ENCODE results near the gene CNNM4. TPM values are rescaled to one million over a fixed set of nuclear protein-coding genes. Genes with fewer than 3 reads are reported as not detected.

CNNM4 gene
- polyA plus RNA-seq, 1 experiment, result 7.2 TPM

DNA sequence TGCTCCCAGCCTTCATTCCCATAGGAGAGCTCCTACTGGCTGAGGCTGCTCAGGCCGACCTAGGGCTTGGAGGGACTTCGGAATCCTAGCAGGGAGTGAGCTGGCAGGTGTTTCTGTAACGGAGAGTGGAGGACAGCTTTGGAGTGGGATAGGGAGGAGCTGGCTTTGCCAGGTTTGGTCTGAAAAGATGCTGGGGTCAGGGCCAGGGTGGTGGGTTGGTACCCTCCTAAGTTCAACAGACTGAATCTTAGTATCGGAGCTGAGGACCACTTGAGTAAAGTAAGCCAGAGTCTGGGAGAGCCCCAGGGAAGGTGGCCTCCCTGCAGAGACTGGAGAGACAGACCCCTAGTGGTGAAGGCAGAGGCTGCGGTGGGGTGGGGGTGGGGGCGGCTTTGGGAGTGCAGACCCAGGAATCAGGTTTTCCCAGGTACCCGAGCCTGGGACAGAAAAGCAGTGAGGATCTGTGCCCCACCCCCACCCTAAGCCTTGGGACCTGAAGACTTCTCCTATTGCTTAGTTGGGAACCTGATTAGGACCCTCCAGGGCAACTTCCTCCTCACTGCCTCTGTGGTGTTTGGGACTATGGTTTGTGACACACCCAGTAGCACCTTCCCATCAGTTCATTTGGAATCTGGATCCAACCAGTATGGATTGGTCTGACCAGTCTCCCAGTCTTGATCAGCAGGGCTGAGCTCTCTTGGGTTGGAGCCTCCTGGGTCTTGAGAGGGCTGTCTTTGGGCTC is 3.0 kb downstream of the CNNM4 start:
- H3K4me3 ChIP-seq (ENCODE audit: low read depth, low read length), result peak overlapping the region; percentile 28
- H3K27me3 ChIP-seq (ENCODE audit: control insufficient read depth, insufficient read depth, low read length), result no peaks in the 10 kb centered on the region
- no peak for DNase-seq (ENCODE audit: low read depth)
- ChIA-PET POLR2A (no interaction called here), CTCF (interaction anchor here (0.6 to 2.6 kb wide), 13 partner anchors 10 to 356 kb away, joined by 3 to 13 read pairs (median 3); partner anchors contain the start of gene ANKRD39)
- peak; percentile 71 for TF ChIP-seq CTCF (IDR thresholded peaks at IDR 0.05; ENCODE audit: insufficient read depth, low read depth, low read length)
- H3K36me3 ChIP-seq (ENCODE audit: control insufficient read depth, insufficient read depth, low read length), result peaks cover 2% of the 10 kb centered on the region; the same call in 1 of the 2 replicates

GRCh38 chr2:96764253-96764637 is 3.5 kb downstream of the CNNM4 start:
- ChIA-PET POLR2A (no interaction called here), CTCF (interaction anchor here (0.6 to 2.6 kb wide), 7 partner anchors 10 to 357 kb away, joined by 3 to 13 read pairs (median 5); no protein-coding TSS in a partner anchor)
- no peak for DNase-seq (ENCODE audit: low read depth)
- H3K4me3 ChIP-seq (ENCODE audit: low read depth, low read length), result peak overlapping the region; percentile 28; the same call in 1 of the 2 replicates
- TF ChIP-seq CTCF (IDR thresholded peaks at IDR 0.05; ENCODE audit: insufficient read depth, low read depth, low read length), result no peak
- peaks cover 2% of the 10 kb centered on the region; the same call in 1 of the 2 replicates for H3K36me3 ChIP-seq (ENCODE audit: control insufficient read depth, insufficient read depth, low read length)
- H3K27me3 ChIP-seq (ENCODE audit: control insufficient read depth, insufficient read depth, low read length), result no peaks in the 10 kb centered on the region

DNA sequence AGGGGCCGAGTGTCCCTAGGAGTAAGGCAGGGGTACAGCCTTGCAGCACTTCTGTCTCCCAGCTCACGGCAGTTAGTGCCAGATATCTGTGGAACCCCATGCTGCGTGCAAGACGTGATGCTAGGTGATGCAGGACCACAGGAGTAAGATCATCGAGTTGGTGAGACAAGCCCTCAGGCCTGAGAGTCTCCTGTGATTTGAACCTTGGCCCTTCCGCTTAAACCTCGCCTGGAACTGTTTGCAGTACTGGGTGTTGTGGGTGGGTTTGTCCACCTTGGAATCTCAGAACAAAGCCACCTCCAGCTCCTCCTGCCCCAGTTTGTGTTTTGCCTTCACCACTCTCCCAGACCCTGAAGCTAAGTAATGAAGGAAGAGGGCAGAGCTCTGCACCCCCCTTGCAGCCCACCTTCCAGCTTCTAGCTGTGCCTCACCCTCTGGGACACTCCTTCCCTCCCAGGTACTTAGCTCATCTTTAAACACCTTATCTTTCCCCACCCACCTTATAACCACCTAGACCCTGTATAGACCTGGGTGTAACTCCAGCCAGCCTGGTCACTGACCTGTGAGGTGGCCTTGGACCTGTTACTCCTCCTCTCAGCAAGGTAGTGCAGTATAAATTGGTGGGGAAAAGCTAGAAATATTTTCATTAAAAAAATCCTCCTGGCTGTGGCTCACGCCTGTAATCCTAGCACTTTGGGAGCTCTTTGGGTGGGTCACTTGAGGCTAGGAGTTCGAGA is 6.6 kb downstream of the CNNM4 start:
- DNase-seq (ENCODE audit: low read depth), result no peak
- no peak for TF ChIP-seq CTCF (IDR thresholded peaks at IDR 0.05; ENCODE audit: insufficient read depth, low read depth, low read length)
- Histone ChIP-seq H3K36me3 (ENCODE audit: control insufficient read depth, insufficient read depth, low read length) (peaks cover 2% of the 10 kb centered on the region), H3K27me3 (ENCODE audit: control insufficient read depth, insufficient read depth, low read length) (no peaks in the 10 kb centered on the region), H3K4me3 (ENCODE audit: low read depth, low read length) (no peak overlapping the region)
- ChIA-PET CTCF (interaction anchor here (0.5 to 1.9 kb wide), 4 partner anchors 33 to 213 kb away, joined by 3 to 4 read pairs (median 4); partner anchors contain the start of gene ANKRD39), POLR2A (no interaction called here)

GRCh38 chr2:96768083-96768561 is 7.4 kb downstream of the CNNM4 start:
- no peak overlapping the region for H3K4me3 ChIP-seq (ENCODE audit: low read depth, low read length)
- H3K27me3 ChIP-seq (ENCODE audit: control insufficient read depth, insufficient read depth, low read length), result no peaks in the 10 kb centered on the region
- ChIA-PET CTCF (interaction anchor here (0.6 to 1.9 kb wide), 5 partner anchors 13 to 130 kb away, joined by 3 to 4 read pairs (median 3); partner anchors contain the start of gene ANKRD39), POLR2A (no interaction called here)
- H3K36me3 ChIP-seq (ENCODE audit: control insufficient read depth, insufficient read depth, low read length), result peaks cover 2% of the 10 kb centered on the region
- TF ChIP-seq CTCF (IDR thresholded peaks at IDR 0.05; ENCODE audit: insufficient read depth, low read depth, low read length), result no peak
- DNase-seq (ENCODE audit: low read depth), result no peak

DNA sequence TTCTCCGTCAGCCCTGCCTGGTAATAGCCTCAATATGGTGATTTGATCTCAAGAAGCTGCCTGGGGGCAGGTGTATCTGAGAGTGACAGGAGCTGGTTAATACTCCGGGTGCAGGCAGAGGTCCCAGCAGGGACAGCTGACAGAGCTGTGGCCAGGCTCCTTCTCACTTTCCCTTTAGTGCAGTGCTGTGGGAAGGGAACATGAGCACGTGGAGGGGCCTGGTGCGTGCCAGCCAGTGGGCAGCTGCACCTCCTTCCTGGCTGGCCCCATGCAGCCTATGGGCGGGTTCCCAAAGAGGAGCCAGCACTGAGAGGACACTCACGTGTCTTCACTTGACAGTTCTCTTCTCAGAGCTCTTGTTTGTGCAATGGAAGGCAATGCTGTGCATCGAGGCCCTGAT is 9.1 kb downstream of the CNNM4 start:
- Histone ChIP-seq H3K27me3 (ENCODE audit: control insufficient read depth, insufficient read depth, low read length) (no peaks in the 10 kb centered on the region), H3K36me3 (ENCODE audit: control insufficient read depth, insufficient read depth, low read length) (peaks cover 2% of the 10 kb centered on the region), H3K4me3 (ENCODE audit: low read depth, low read length) (no peak overlapping the region)
- ChIA-PET POLR2A (no interaction called here), CTCF (no interaction called here)
- no peak for DNase-seq (ENCODE audit: low read depth)
- no peak for TF ChIP-seq CTCF (IDR thresholded peaks at IDR 0.05; ENCODE audit: insufficient read depth, low read depth, low read length)

Measured in BJ (cell line).